Kidney capillary endothelial cell (primary cell): Measurements from ENCODE around the gene PDRG1.
"Not testable (repeated sequence)": the region's sequence is repeated elsewhere in the genome, so short reads cannot be mapped to it uniquely, and the experiment has no call there.

ENCODE experiments used
- DNase-seq: peaks from one replicate; pipeline ENCODE4 v3.0.0-alpha.2; 2018; ENCODE audit warnings: low spot score

Gene PDRG1

GRCh38 chr20:31926493-31926892, 25.4 kb downstream of the PDRG1 start:
- no peak for DNase-seq

- no peak for DNase-seq
These were observed 26.2 kb downstream of the PDRG1 start for GRCh38 chr20:31925631-31926030.

- DNase-seq = no peak
These were observed 27.3 kb downstream of the PDRG1 start for GRCh38 chr20:31924561-31924960.

- DNase-seq = no peak
These were observed 28.2 kb downstream of the PDRG1 start for GRCh38 chr20:31923388-31924331.

- DNase-seq = no peak
These were observed 29.3 kb downstream of the PDRG1 start for GRCh38 chr20:31922588-31922987.

GRCh38 chr20:31922181-31922580, 29.7 kb downstream of the PDRG1 start:
- DNase-seq = no peak

GRCh38 chr20:31921480-31921879, 30.4 kb downstream of the PDRG1 start:
- not testable (repeated sequence) for DNase-seq

- no peak for DNase-seq
These were observed 31.5 kb downstream of the PDRG1 start for GRCh38 chr20:31920275-31920855.

- DNase-seq = no peak
These were observed 32.3 kb downstream of the PDRG1 start for GRCh38 chr20:31919410-31920155.

- DNase-seq = no peak
These were observed 33.3 kb downstream of the PDRG1 start for GRCh38 chr20:31918466-31919105.

- not testable (repeated sequence) for DNase-seq
These were observed 33.9 kb downstream of the PDRG1 start for GRCh38 chr20:31917962-31918412.

GRCh38 chr20:31916708-31917107, 35.1 kb downstream of the PDRG1 start:
- no peak for DNase-seq

GRCh38 chr20:31915491-31916280, 36.2 kb downstream of the PDRG1 start:
- no peak for DNase-seq

GRCh38 chr20:31914170-31914569, 37.7 kb downstream of the PDRG1 start:
- DNase-seq = no peak

GRCh38 chr20:31913431-31914157, 38.3 kb downstream of the PDRG1 start:
- DNase-seq = no peak

- no peak for DNase-seq
These were observed 41.6 kb downstream of the PDRG1 start for GRCh38 chr20:31910071-31910803.

GRCh38 chr20:31909253-31910070, 42.4 kb downstream of the PDRG1 start:
- DNase-seq = no peak

GRCh38 chr20:31908424-31908823, 43.4 kb downstream of the PDRG1 start:
- no peak for DNase-seq

- no peak for DNase-seq
These were observed 43.8 kb downstream of the PDRG1 start for GRCh38 chr20:31908016-31908415.
